ENCODE measurements around the gene HEXD.

- TF ChIP-seq FOXK2 (IDR thresholded peaks at IDR 0.05) (no peak), FOXM1 (IDR thresholded peaks at IDR 0.05; ENCODE audit: borderline replicate concordance) (no peak), SUZ12 (IDR thresholded peaks at IDR 0.05) (no peak), FOXA1 (IDR thresholded peaks at IDR 0.05) (no peak), HDGF (IDR thresholded peaks at IDR 0.05; ENCODE audit: borderline replicate concordance) (no peak)
- TF ChIP-seq, protein P1, sequence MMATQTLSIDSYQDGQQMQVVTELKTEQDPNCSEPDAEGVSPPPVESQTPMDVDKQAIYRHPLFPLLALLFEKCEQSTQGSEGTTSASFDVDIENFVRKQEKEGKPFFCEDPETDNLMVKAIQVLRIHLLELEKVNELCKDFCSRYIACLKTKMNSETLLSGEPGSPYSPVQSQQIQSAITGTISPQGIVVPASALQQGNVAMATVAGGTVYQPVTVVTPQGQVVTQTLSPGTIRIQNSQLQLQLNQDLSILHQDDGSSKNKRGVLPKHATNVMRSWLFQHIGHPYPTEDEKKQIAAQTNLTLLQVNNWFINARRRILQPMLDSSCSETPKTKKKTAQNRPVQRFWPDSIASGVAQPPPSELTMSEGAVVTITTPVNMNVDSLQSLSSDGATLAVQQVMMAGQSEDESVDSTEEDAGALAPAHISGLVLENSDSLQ (IDR thresholded peaks at IDR 0.05), result no peak
Measured at GRCh38 chr17:82390860-82391435, 27.2 kb upstream of the HEXD start.

Data from HEK293T (cell line).